Activated CD4-positive, alpha-beta T cell treated with anti-CD3 and anti-CD28 coated beads for 36 hours (primary cell): ENCODE data around the gene CYP2U1. TPM values are rescaled to one million over a fixed set of nuclear protein-coding genes. Genes with fewer than 3 reads are reported as not detected.

Experiments used
- ATAC-seq: fragments of 200-7000 bp; cut with Tn5 transposase; one replicate; pipeline ENCODE4 v1.10.0; 2021; ENCODE audit warnings: mild to moderate bottlenecking, moderate library complexity
- CTCF ChIA-PET: fragments of 350-600 bp; sonication (Branson Sonifier 250); formaldehyde crosslinking; loops from one replicate; lab custom pipeline; 2021; ENCODE audit warnings: antibody characterized with exemption; lab: Charles Lee
- POLR2A ChIA-PET: fragments of 350-600 bp; sonication (Branson Sonifier 250); formaldehyde crosslinking; loops from one replicate; lab custom pipeline; 2021; ENCODE audit warnings: antibody characterized with exemption, inconsistent platforms; lab: Charles Lee
- DNase-seq: peaks from one replicate; pipeline ENCODE4 v3.0.0-alpha.2; 2020
- H3K27ac Mint-ChIP-seq: one replicate; pipeline ENCODE4 v1.8.0; 2021; ENCODE audit warnings: mixed read lengths
- H3K27me3 Mint-ChIP-seq: one replicate; pipeline ENCODE4 v1.8.0; 2021; ENCODE audit warnings: mixed read lengths
- H3K36me3 Mint-ChIP-seq: one replicate; pipeline ENCODE4 v1.8.0; 2021; ENCODE audit warnings: low read depth, mixed read lengths
- H3K4me1 Mint-ChIP-seq: one replicate; pipeline ENCODE4 v1.8.0; 2021; ENCODE audit warnings: mixed read lengths
- H3K4me3 Mint-ChIP-seq: one replicate; pipeline ENCODE4 v1.8.0; 2021; ENCODE audit warnings: mild to moderate bottlenecking, moderate library complexity, mixed read lengths
- H3K9me3 Mint-ChIP-seq: one replicate; pipeline ENCODE4 v1.8.0; 2021; ENCODE audit warnings: low read depth, mixed read lengths
- intact Hi-C, 2 experiments: fragments of 100-400 bp; cut with DNase I in 1 of 2; cut with micrococcal nuclease in 1 of 2; formaldehyde crosslinking; loops; one replicate each; pipeline versions ENCODE4 v1.14.2 to v1.15.1; 2022 to 2024; cut with DNase I, micrococcal nuclease
- total RNA-seq, 2 experiments: library from RNA; stranded (reverse); gene quantifications; one replicate each; pipeline ENCODE4 v1.2.3, GENCODE V29; 2021

Gene CYP2U1
- total RNA-seq, 2 experiments from 2014 or later: 2.3 to 2.4 TPM

GRCh38 chr4:108001540-108002135, 70.3 kb downstream of the CYP2U1 start:
- Mint-ChIP-seq H3K4me3 (no peak overlapping the region), H3K27me3 (no peaks in the 10 kb centered on the region), H3K36me3 (peaks cover 48% of the 10 kb centered on the region), H3K27ac (no peak overlapping the region), H3K9me3 (no peaks in the 10 kb centered on the region), H3K4me1 (peaks cover 63% of the 10 kb centered on the region)
- CTCF ChIA-PET: interaction anchor here (0.5 to 2.2 kb wide), 3 partner anchors 9 to 1699 kb away, joined by 3 to 9 read pairs (median 4); no protein-coding TSS in a partner anchor
- no peak for DNase-seq
- POLR2A ChIA-PET: no interaction called here
- intact Hi-C loops: no loop called here
- ATAC-seq: no peak

Other genes starting within 250 kb of the CYP2U1 start
- gene PAPSS1, start 211.3 kb upstream of the CYP2U1 start, total RNA-seq: 10 to 100 TPM; 31.0 to 37.6 TPM
- 1 to 10 TPM in 1 of 2 experiments, under 1 TPM in 1; 0.84 to 1.8 TPM for gene SGMS2, start 106.6 kb upstream of the CYP2U1 start, total RNA-seq
- gene HADH, start 58.3 kb downstream of the CYP2U1 start, total RNA-seq: 10 to 100 TPM; 58.4 to 60.8 TPM
- 100 to 1,000 TPM; 175 to 302 TPM for gene LEF1, start 237.4 kb downstream of the CYP2U1 start, total RNA-seq